T-helper 17 cell (primary cell): ENCODE data around the gene PSMD14. TPM values are rescaled to one million over a fixed set of nuclear protein-coding genes. Genes with fewer than 3 reads are reported as not detected.
"Not testable (repeated sequence)": the region's sequence is repeated elsewhere in the genome, so short reads cannot be mapped to it uniquely, and the experiment has no call there.

ENCODE experiments used
- ATAC-seq: fragments of 150-1000 bp; cut with Tn5 transposase; 2 replicates; pipeline ENCODE4 v1.10.0; 2021; ENCODE audit warnings: mild to moderate bottlenecking, moderate library complexity
- DNase-seq, 3 donors: peaks; one replicate each; pipeline versions ENCODE4 v3.0.0 to v3.0.0-alpha.2; 2020 to 2021
- H3K9me3 ChIP-seq: one replicate; pipeline ENCODE4 v1.7.0; 2013; ENCODE audit warnings: low read length, mild to moderate bottlenecking; ENCODE audit not compliant: control insufficient read depth, poor library complexity, severe bottlenecking
- H3K27ac Mint-ChIP-seq: one replicate; pipeline ENCODE4 v1.8.0; 2022; ENCODE audit warnings: mild to moderate bottlenecking, moderate library complexity, mixed read lengths
- H3K27me3 Mint-ChIP-seq: one replicate; pipeline ENCODE4 v1.8.0; 2022; ENCODE audit warnings: mixed read lengths
- H3K36me3 Mint-ChIP-seq: one replicate; pipeline ENCODE4 v1.8.0; 2022; ENCODE audit warnings: low read depth, mixed read lengths
- H3K4me1 Mint-ChIP-seq: one replicate; pipeline ENCODE4 v1.8.0; 2022; ENCODE audit warnings: mild to moderate bottlenecking, mixed read lengths
- H3K4me3 Mint-ChIP-seq: one replicate; pipeline ENCODE4 v1.8.0; 2022; ENCODE audit warnings: mild to moderate bottlenecking, moderate library complexity, mixed read lengths
- total RNA-seq, 4 donors: library from RNA in 2 of 4; stranded (reverse) in 2 of 4; gene quantifications; one replicate each; pipeline ENCODE4 v1.2.3 and lab custom pipeline; 2022 to 2026

Gene PSMD14
- total RNA-seq, 2 donors from 2014 or later = 28.7 to 38.6 TPM

DNA sequence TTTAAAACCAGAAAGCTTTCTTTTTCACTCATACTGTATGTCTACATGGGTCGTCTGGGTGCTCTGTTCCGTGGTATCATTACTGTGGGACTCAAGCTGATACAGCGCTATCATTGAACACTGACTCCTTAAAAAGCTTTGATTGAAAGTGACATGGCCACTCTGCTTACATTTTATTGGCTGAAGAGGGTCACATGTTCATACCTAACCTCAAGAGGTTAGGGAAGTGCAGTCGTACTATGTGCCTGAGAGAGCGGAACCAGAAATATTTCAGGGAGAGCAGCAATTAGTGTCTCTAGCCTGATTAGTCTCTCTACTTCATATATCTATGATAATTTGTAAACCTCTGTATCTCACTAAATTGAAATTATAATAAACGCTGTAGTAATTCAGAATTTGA is 43.5 kb downstream of the PSMD14 start:
- peaks cover 14% of the 10 kb centered on the region for H3K4me1 Mint-ChIP-seq
- no peaks in the 10 kb centered on the region for H3K27me3 Mint-ChIP-seq
- H3K27ac Mint-ChIP-seq = no peak overlapping the region
- H3K9me3 ChIP-seq = no peaks in the 10 kb centered on the region
- peaks cover 2% of the 10 kb centered on the region for H3K36me3 Mint-ChIP-seq
- no peak overlapping the region for H3K4me3 Mint-ChIP-seq
- ATAC-seq (no peak), DNase-seq (no peak)

- H3K27me3 Mint-ChIP-seq = no peaks in the 10 kb centered on the region
- H3K4me1 Mint-ChIP-seq = peaks cover 14% of the 10 kb centered on the region
- no peaks in the 10 kb centered on the region for H3K9me3 ChIP-seq
- no peak for ATAC-seq
- H3K36me3 Mint-ChIP-seq = no peaks in the 10 kb centered on the region
- no peak overlapping the region for H3K27ac Mint-ChIP-seq
- H3K4me3 Mint-ChIP-seq = no peak overlapping the region
- no peak for DNase-seq
These were observed 44.5 kb downstream of the PSMD14 start for GRCh38 chr2:161352719-161353118.

DNA sequence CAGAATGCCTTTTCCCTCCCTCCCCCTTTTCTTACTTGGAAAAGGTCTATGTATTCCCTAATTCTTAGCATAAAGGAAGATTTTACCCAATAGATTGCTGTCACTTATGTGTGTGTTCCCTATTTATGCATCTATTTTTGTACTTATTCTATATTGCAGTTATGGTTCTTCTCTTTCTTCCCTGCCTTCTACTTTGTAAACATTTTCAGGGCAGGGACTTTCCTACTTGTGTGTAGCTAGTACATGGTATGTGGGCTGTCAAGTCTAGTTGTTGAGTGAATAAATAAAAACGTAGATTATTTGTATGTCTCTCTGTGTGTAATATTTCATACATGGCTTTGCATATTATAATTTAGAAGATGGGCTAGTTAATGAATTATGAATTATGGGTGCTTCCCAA is 45.3 kb downstream of the PSMD14 start:
- Mint-ChIP-seq H3K36me3 (no peaks in the 10 kb centered on the region), H3K27me3 (no peaks in the 10 kb centered on the region), H3K4me3 (no peak overlapping the region), H3K27ac (no peak overlapping the region), H3K4me1 (peaks cover 16% of the 10 kb centered on the region)
- no peak for ATAC-seq
- H3K9me3 ChIP-seq = no peaks in the 10 kb centered on the region
- no peak for DNase-seq

- no peak for ATAC-seq
- Mint-ChIP-seq H3K4me1 (peaks cover 15% of the 10 kb centered on the region), H3K4me3 (no peak overlapping the region), H3K27me3 (no peaks in the 10 kb centered on the region), H3K36me3 (no peaks in the 10 kb centered on the region), H3K27ac (no peak overlapping the region)
- H3K9me3 ChIP-seq = no peaks in the 10 kb centered on the region
- DNase-seq = no peak
These were observed 45.9 kb downstream of the PSMD14 start for GRCh38 chr2:161354106-161354505.

- DNase-seq = no peak
- no peak for ATAC-seq
- peaks cover 10% of the 10 kb centered on the region for H3K4me1 Mint-ChIP-seq
- H3K4me3 Mint-ChIP-seq = no peak overlapping the region
- no peaks in the 10 kb centered on the region for H3K27me3 Mint-ChIP-seq
- H3K27ac Mint-ChIP-seq = no peak overlapping the region
- no peaks in the 10 kb centered on the region for H3K9me3 ChIP-seq
- no peaks in the 10 kb centered on the region for H3K36me3 Mint-ChIP-seq
These were observed 46.9 kb downstream of the PSMD14 start for GRCh38 chr2:161355106-161355505.

- Mint-ChIP-seq H3K4me1 (peaks cover 10% of the 10 kb centered on the region), H3K4me3 (no peak overlapping the region)
- ATAC-seq = no peak
These were observed 47.8 kb downstream of the PSMD14 start for GRCh38 chr2:161355983-161356382.

GRCh38 chr2:161357097-161357496 is 48.9 kb downstream of the PSMD14 start:
- no peak for DNase-seq
- no peak overlapping the region for H3K27ac Mint-ChIP-seq
- no peaks in the 10 kb centered on the region for H3K27me3 Mint-ChIP-seq
- no peak overlapping the region for H3K4me3 Mint-ChIP-seq
- no peaks in the 10 kb centered on the region for H3K36me3 Mint-ChIP-seq
- no peaks in the 10 kb centered on the region for H3K9me3 ChIP-seq
- peaks cover 10% of the 10 kb centered on the region for H3K4me1 Mint-ChIP-seq
- no peak for ATAC-seq

More at GRCh38 chr2:161355983-161356382, 47.8 kb downstream of the PSMD14 start:
- Mint-ChIP-seq H3K36me3 (no peaks in the 10 kb centered on the region), H3K27ac (no peak overlapping the region), H3K27me3 (no peaks in the 10 kb centered on the region)
- H3K9me3 ChIP-seq = no peaks in the 10 kb centered on the region
- DNase-seq = no peak

- H3K27me3 Mint-ChIP-seq = no peaks in the 10 kb centered on the region
- no peak overlapping the region for H3K4me3 Mint-ChIP-seq
- peaks cover 5% of the 10 kb centered on the region for H3K4me1 Mint-ChIP-seq
- no peak overlapping the region for H3K27ac Mint-ChIP-seq
- ATAC-seq = no peak
- no peaks in the 10 kb centered on the region for H3K9me3 ChIP-seq
- DNase-seq = no peak
- no peaks in the 10 kb centered on the region for H3K36me3 Mint-ChIP-seq
These were observed 50.6 kb downstream of the PSMD14 start for GRCh38 chr2:161358838-161359237.

- H3K36me3 Mint-ChIP-seq, H3K27me3 Mint-ChIP-seq, H3K4me1 Mint-ChIP-seq, H3K4me3 Mint-ChIP-seq, H3K27ac Mint-ChIP-seq, ATAC-seq, DNase-seq, H3K9me3 ChIP-seq: not testable (repeated sequence)
These were observed 52.0 kb downstream of the PSMD14 start for GRCh38 chr2:161360095-161360654.

- Mint-ChIP-seq H3K4me3 (no peak overlapping the region), H3K27ac (no peak overlapping the region), H3K27me3 (no peaks in the 10 kb centered on the region), H3K4me1 (peaks cover 9% of the 10 kb centered on the region), H3K36me3 (no peaks in the 10 kb centered on the region)
- no peak for DNase-seq
- no peaks in the 10 kb centered on the region for H3K9me3 ChIP-seq
- ATAC-seq = no peak
These were observed 54.4 kb downstream of the PSMD14 start for GRCh38 chr2:161362568-161363166.

- Mint-ChIP-seq H3K27ac (no peak overlapping the region), H3K27me3 (no peaks in the 10 kb centered on the region), H3K4me1 (peaks cover 7% of the 10 kb centered on the region), H3K36me3 (peaks cover 2% of the 10 kb centered on the region), H3K4me3 (no peak overlapping the region)
- ATAC-seq (no peak), DNase-seq (no peak)
- H3K9me3 ChIP-seq = no peaks in the 10 kb centered on the region
These were observed 59.5 kb downstream of the PSMD14 start for GRCh38 chr2:161367675-161368074.

DNA sequence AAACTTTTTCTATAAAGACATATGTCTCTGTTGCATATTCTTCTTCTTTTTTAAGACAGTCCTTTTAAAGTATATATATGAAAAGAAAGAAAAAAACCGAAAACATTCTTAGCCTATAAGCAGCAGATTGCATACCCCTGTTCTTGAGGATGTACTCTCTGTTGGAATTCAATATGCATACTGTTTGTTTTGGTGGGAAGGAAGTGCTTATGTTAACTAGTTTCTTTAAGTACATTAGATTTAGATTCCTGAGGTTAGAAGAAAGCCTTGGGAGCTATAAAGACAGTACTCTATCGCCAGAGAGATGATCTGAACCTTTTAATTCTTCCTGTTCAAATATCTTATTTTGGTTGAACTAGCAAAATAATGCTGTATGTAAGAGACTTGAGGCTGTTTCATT is 61.1 kb downstream of the PSMD14 start:
- Mint-ChIP-seq H3K27ac (no peak overlapping the region), H3K36me3 (peaks cover 2% of the 10 kb centered on the region), H3K27me3 (no peaks in the 10 kb centered on the region), H3K4me1 (peaks cover 5% of the 10 kb centered on the region), H3K4me3 (no peak overlapping the region)
- ATAC-seq (no peak), DNase-seq (no peak)
- no peaks in the 10 kb centered on the region for H3K9me3 ChIP-seq

DNA sequence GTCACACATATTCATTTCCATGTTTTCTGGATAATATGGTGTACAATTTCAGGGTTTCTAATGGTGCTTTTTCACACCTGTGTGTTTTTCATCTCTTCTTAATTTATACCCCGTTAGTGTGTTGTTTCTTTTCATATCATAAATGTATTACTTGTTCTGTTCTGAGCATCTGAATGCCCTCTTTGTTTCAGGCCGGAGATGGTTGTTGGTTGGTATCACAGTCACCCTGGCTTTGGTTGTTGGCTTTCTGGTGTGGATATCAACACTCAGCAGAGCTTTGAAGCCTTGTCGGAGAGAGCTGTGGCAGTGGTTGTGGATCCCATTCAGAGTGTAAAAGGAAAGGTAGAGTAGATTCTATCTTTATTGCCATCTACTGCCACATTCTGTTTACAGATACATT is 62.8 kb downstream of the PSMD14 start:
- H3K9me3 ChIP-seq = no peaks in the 10 kb centered on the region
- Mint-ChIP-seq H3K36me3 (peaks cover 2% of the 10 kb centered on the region), H3K27ac (no peak overlapping the region)

GRCh38 chr2:161371869-161372268 is 63.6 kb downstream of the PSMD14 start:
- ATAC-seq = no peak
- peaks cover 2% of the 10 kb centered on the region for H3K36me3 Mint-ChIP-seq

More for the DNA sequence above, 62.8 kb downstream of the PSMD14 start:
- no peaks in the 10 kb centered on the region for H3K27me3 Mint-ChIP-seq
- ATAC-seq (no peak), DNase-seq (no peak)
- no peaks in the 10 kb centered on the region for H3K4me1 Mint-ChIP-seq
- no peak overlapping the region for H3K4me3 Mint-ChIP-seq

More at GRCh38 chr2:161371869-161372268, 63.6 kb downstream of the PSMD14 start:
- DNase-seq = no peak
- Mint-ChIP-seq H3K27ac (no peak overlapping the region), H3K4me3 (no peak overlapping the region), H3K4me1 (no peaks in the 10 kb centered on the region), H3K27me3 (no peaks in the 10 kb centered on the region)
- no peaks in the 10 kb centered on the region for H3K9me3 ChIP-seq
